OCI-LY3 (cell line): Measurements from ENCODE around the gene TRERF1.

Source experiments
- EZH2phosphoT487 ChIP-seq: fragments of 200-600 bp; shearing (Covaris generic); IDR thresholded peaks from 2 replicates; pipeline ENCODE4 v1.6.1; 2018; ENCODE audit warnings: antibody characterized with exemption, mixed run types, low read depth
- TF ChIP-seq, protein P1 (sequence below): fragments of 200-600, 300-600 bp; sonication (generic); IDR thresholded peaks from 2 replicates; pipeline ENCODE4 v1.5.1; 2014; ENCODE audit warnings: antibody characterized with exemption, low read length, low read depth

DNA sequence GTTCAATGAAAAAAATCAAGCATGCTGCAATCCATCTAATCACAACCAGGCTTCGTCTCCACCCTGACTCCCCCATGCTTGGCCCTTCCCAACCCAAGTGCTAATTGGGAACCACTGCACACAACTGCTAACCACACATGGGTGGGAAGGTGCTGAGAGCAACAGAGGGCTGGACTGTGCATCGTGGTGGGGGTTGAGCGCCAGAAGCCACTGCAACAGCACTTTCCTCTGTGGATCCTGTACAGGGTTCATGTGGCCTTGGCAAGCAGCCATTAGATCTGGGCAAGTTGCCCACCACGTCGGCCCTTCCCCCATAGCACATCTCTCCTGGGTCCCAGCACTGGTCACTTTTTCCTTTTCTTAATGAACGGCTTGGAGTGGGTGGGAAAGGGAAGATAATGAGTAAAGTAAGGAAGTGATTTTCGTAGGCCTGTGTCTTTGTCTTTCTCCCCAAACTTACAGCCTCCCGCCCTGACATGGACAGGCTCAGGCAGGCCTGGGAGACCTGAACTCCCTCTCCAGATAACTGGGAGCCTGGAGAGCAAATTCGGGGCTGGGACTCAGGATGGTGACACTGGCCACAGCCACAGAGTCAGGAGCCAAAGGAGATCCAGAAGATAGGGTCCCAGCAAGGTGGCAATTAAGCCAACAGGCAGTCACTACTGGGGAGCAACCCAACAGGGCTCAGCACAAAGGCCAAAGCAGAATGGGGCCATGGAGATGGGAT is 199.7 kb downstream of the TRERF1 start:
- TF ChIP-seq, protein P1, sequence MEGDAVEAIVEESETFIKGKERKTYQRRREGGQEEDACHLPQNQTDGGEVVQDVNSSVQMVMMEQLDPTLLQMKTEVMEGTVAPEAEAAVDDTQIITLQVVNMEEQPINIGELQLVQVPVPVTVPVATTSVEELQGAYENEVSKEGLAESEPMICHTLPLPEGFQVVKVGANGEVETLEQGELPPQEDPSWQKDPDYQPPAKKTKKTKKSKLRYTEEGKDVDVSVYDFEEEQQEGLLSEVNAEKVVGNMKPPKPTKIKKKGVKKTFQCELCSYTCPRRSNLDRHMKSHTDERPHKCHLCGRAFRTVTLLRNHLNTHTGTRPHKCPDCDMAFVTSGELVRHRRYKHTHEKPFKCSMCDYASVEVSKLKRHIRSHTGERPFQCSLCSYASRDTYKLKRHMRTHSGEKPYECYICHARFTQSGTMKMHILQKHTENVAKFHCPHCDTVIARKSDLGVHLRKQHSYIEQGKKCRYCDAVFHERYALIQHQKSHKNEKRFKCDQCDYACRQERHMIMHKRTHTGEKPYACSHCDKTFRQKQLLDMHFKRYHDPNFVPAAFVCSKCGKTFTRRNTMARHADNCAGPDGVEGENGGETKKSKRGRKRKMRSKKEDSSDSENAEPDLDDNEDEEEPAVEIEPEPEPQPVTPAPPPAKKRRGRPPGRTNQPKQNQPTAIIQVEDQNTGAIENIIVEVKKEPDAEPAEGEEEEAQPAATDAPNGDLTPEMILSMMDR = no peak
- TF ChIP-seq EZH2phosphoT487 = no peak
